ENCODE measurements around the gene ANTXR2.
"Not testable (repeated sequence)": the region's sequence is repeated elsewhere in the genome, so short reads cannot be mapped to it uniquely, and the experiment has no call there.

The ANTXR2 gene

GRCh38 chr4:79907001-79907400 is 166.0 kb downstream of the ANTXR2 start:
- no peak for DNase-seq

- no peak for DNase-seq
Observed at GRCh38 chr4:79906303-79906702, 166.7 kb downstream of the ANTXR2 start.

- no peak for DNase-seq
Observed at GRCh38 chr4:79905212-79905611, 167.8 kb downstream of the ANTXR2 start.

- no peak for DNase-seq
Observed at GRCh38 chr4:79904331-79904730, 168.7 kb downstream of the ANTXR2 start.

GRCh38 chr4:79900182-79900581 is 172.8 kb downstream of the ANTXR2 start:
- no peak for DNase-seq

GRCh38 chr4:79899481-79899880 is 173.5 kb downstream of the ANTXR2 start:
- no peak for DNase-seq

GRCh38 chr4:79898055-79898454 is 175.0 kb downstream of the ANTXR2 start:
- DNase-seq, result no peak

- no peak for DNase-seq
Observed at GRCh38 chr4:79897174-79897573, 175.9 kb downstream of the ANTXR2 start.

- no peak for DNase-seq
Observed at GRCh38 chr4:79893456-79893855, 179.6 kb downstream of the ANTXR2 start.

- DNase-seq, result not testable (repeated sequence)
Observed at GRCh38 chr4:79889026-79889425, 184.0 kb downstream of the ANTXR2 start.

- no peak for DNase-seq
Observed at GRCh38 chr4:79886557-79886956, 186.5 kb downstream of the ANTXR2 start.

- no peak for DNase-seq
Observed at GRCh38 chr4:79886021-79886420, 187.0 kb downstream of the ANTXR2 start.

- no peak for DNase-seq
Observed at GRCh38 chr4:79883290-79883689, 189.7 kb downstream of the ANTXR2 start.

- DNase-seq, result no peak
Observed at GRCh38 chr4:79882806-79883205, 190.2 kb downstream of the ANTXR2 start.

- DNase-seq, result no peak
Observed at GRCh38 chr4:79881407-79881806, 191.6 kb downstream of the ANTXR2 start.

- DNase-seq, result no peak
Observed at GRCh38 chr4:79877511-79877910, 195.5 kb downstream of the ANTXR2 start.

GRCh38 chr4:79875344-79875899 is 197.6 kb downstream of the ANTXR2 start:
- no peak for DNase-seq

- no peak for DNase-seq
Observed at GRCh38 chr4:79874197-79874596, 198.8 kb downstream of the ANTXR2 start.

GRCh38 chr4:79872738-79873137 is 200.3 kb downstream of the ANTXR2 start:
- no peak for DNase-seq

- DNase-seq, result no peak
Observed at GRCh38 chr4:79871961-79872360, 201.1 kb downstream of the ANTXR2 start.

GRCh38 chr4:79869597-79870237 is 203.3 kb downstream of the ANTXR2 start:
- no peak for DNase-seq

GRCh38 chr4:79865201-79865597 is 207.8 kb downstream of the ANTXR2 start:
- no peak for DNase-seq

- no peak for DNase-seq
Observed at GRCh38 chr4:79864500-79865200, 208.4 kb downstream of the ANTXR2 start.

GRCh38 chr4:79863333-79863732 is 209.7 kb downstream of the ANTXR2 start:
- no peak for DNase-seq

All from CD4-positive, alpha-beta T cell treated with Interleukin-1 beta for 1 hour (primary cell).